Esophagus muscularis mucosa (tissue), 3 donors: ENCODE data around the gene USP4.

ENCODE experiments used
- POLR2AphosphoS5 ChIP-seq, 2 donors: sonication (generic); formaldehyde crosslinking; IDR thresholded peaks; one replicate each; pipeline ENCODE4 v1.6.1; 2017; ENCODE audit warnings: antibody characterized with exemption in 2 of 2
- TF ChIP-seq, protein P1 (sequence below), 3 experiments: fragments of 200-600 bp in 2 of 3; fragments of 450-650 bp in 1 of 3; sonication (generic) in 2 of 3; IDR thresholded peaks; one replicate each; pipeline ENCODE4 v1.5.1; 2017 to 2019; ENCODE audit warnings: antibody characterized with exemption in 3 of 3, mild to moderate bottlenecking in 2 of 3, moderate library complexity in 1 of 3

GRCh38 chr3:49237344-49237743 lies 102.5 kb downstream of the USP4 start:
- TF ChIP-seq, protein P1, sequence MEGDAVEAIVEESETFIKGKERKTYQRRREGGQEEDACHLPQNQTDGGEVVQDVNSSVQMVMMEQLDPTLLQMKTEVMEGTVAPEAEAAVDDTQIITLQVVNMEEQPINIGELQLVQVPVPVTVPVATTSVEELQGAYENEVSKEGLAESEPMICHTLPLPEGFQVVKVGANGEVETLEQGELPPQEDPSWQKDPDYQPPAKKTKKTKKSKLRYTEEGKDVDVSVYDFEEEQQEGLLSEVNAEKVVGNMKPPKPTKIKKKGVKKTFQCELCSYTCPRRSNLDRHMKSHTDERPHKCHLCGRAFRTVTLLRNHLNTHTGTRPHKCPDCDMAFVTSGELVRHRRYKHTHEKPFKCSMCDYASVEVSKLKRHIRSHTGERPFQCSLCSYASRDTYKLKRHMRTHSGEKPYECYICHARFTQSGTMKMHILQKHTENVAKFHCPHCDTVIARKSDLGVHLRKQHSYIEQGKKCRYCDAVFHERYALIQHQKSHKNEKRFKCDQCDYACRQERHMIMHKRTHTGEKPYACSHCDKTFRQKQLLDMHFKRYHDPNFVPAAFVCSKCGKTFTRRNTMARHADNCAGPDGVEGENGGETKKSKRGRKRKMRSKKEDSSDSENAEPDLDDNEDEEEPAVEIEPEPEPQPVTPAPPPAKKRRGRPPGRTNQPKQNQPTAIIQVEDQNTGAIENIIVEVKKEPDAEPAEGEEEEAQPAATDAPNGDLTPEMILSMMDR (IDR thresholded peaks at IDR 0.05): no peak
- TF ChIP-seq POLR2AphosphoS5 (IDR thresholded peaks at IDR 0.05): no peak
